Right cardiac atrium (tissue), 5 donors: ENCODE results near the gene CCDC47. TPM values are rescaled to one million over a fixed set of nuclear protein-coding genes. Genes with fewer than 3 reads are reported as not detected.
A peak's percentile ranks its signal among the peaks of the same experiment; 100 is the strongest.
"Not testable (repeated sequence)": the region's sequence is repeated elsewhere in the genome, so short reads cannot be mapped to it uniquely, and the experiment has no call there.

Source experiments
- ATAC-seq, 2 donors: fragments of 200-7000 bp; cut with Tn5 transposase; one replicate each; pipeline versions ENCODE4 v1.8.0 to v1.9.1; 2020; ENCODE audit warnings: moderate library complexity in 2 of 2, mild to moderate bottlenecking in 1 of 2
- DNase-seq, 3 donors: peaks; one replicate each; pipeline ENCODE4 v3.0.0-alpha.2; 2020
- H3K27ac ChIP-seq: one replicate; pipeline ENCODE4 v1.5.1; 2013; ENCODE audit warnings: mild to moderate bottlenecking, low read length, control low read depth, moderate library complexity
- H3K27me3 ChIP-seq: one replicate; pipeline ENCODE4 v1.6.1; 2013; ENCODE audit not compliant: control insufficient read depth, insufficient read depth
- H3K4me1 ChIP-seq: one replicate; pipeline ENCODE4 v1.6.1; 2013; ENCODE audit warnings: low read length; ENCODE audit not compliant: control insufficient read depth, insufficient read depth
- H3K4me3 ChIP-seq: one replicate; pipeline ENCODE4 v1.5.1; 2013; ENCODE audit warnings: low read length, control low read depth
- H3K9me3 ChIP-seq: one replicate; pipeline ENCODE4 v1.6.1; 2013; ENCODE audit warnings: low read length; ENCODE audit not compliant: control insufficient read depth
- WGBS: extraction: QIAGEN DNeasy Blood & Tissue Kit; methylation state at CpG from one replicate; pipeline ENCODE4 v1.1.7; 2013; 5-methylcytosine and 5-hydroxymethylcytosine counted together
- intact Hi-C, 4 donors: fragments of 100-400 bp; cut with DNase I; formaldehyde crosslinking; loops; one replicate each; pipeline versions ENCODE4 v1.11.0 to v1.14.0; 2022 to 2023
- polyA plus RNA-seq: library from polyadenylated mRNA; stranded (reverse); fragments of 200-250 nt; gene quantifications from one replicate; pipeline ENCODE4 v1.2.3, GENCODE V29; 2013
- total RNA-seq, 4 donors: library from RNA; stranded (reverse); fragmentation: NEBNext Ultra II Directional; extraction: Animal tissue kit (Norgen Biotek cat#: 25700); gene quantifications; one replicate each; pipeline ENCODE4 v1.2.1, GENCODE V29; 2021
- donor health status: healthy with polysubstance abuse.
- donor health status: DM: no; HTN: yes; CAD: no.
- donor health status: DM: no; HTN: no; CAD: no.
- donor health status: DM: no; HTN: yes; CAD: no; lungs with severe emphysema.
- donor health status: DM: yes; HTN: yes; CAD: no.

The CCDC47 gene
- total and polyA plus RNA-seq, 5 donors: 65.9 to 122 (median 99.5) TPM

- WGBS: 97% methylated on average over 5 of the region's 5 CpGs
- H3K27me3 ChIP-seq, ATAC-seq, H3K4me3 ChIP-seq, H3K9me3 ChIP-seq, intact Hi-C loops, H3K27ac ChIP-seq, DNase-seq, H3K4me1 ChIP-seq: not testable (repeated sequence)
Measured at GRCh38 chr17:63720194-63720593, 53.2 kb downstream of the CCDC47 start.

DNA sequence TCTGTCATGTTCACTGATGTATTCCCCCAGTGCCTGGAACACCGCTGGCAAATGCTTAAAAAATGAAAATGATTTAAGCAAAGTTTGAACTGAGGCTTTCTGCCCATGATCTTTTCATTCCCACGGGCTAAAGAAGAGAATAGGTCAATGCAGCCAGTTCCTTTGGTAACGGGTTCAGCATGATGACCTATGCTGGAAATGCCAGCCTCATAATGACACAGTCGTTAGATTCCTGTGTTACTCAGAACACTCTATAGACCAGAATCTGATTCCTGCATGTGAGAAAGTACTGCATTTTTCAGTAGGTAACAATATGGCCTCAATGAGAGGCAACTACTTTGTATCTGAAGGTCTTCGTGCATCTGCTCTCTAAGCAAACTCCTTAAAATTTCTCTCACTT, 54.4 kb downstream of the CCDC47 start:
- WGBS: 70% methylated on average over 5 of the region's 5 CpGs
- Histone ChIP-seq H3K4me3 (no peak overlapping the region), H3K9me3 (no peaks in the 10 kb centered on the region), H3K27me3 (no peaks in the 10 kb centered on the region), H3K4me1 (peaks cover 2% of the 10 kb centered on the region), H3K27ac (no peak overlapping the region)
- ATAC-seq (no peak), DNase-seq (no peak)
- intact Hi-C loops: no loop called here

DNA sequence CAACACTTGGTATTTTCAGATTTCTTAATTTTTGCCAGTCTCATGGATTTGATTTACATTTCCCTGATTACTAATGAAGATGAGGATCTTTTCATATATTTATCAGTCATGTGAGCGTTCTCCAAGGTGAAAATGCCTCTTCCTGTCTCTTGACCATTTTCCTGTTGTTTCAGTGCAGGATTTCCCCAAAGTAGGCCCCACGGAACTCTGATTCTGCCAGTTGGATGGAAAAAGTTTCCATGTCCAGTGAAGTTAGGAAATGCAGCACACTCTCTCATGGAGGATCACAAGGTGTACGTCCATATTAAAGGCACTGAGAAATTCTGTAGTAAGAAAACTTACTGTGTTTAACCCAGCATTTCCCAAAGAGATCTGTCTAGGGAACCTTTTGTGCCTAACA, 57.0 kb downstream of the CCDC47 start:
- no peak overlapping the region for H3K27ac ChIP-seq
- H3K9me3 ChIP-seq: no peaks in the 10 kb centered on the region
- ATAC-seq (no peak), DNase-seq (no peak)
- no peak overlapping the region for H3K4me3 ChIP-seq
- H3K4me1 ChIP-seq: peaks cover 2% of the 10 kb centered on the region
- WGBS: 70% methylated on average over 3 of the region's 3 CpGs
- no peaks in the 10 kb centered on the region for H3K27me3 ChIP-seq
- intact Hi-C loops: no loop called here

DNA sequence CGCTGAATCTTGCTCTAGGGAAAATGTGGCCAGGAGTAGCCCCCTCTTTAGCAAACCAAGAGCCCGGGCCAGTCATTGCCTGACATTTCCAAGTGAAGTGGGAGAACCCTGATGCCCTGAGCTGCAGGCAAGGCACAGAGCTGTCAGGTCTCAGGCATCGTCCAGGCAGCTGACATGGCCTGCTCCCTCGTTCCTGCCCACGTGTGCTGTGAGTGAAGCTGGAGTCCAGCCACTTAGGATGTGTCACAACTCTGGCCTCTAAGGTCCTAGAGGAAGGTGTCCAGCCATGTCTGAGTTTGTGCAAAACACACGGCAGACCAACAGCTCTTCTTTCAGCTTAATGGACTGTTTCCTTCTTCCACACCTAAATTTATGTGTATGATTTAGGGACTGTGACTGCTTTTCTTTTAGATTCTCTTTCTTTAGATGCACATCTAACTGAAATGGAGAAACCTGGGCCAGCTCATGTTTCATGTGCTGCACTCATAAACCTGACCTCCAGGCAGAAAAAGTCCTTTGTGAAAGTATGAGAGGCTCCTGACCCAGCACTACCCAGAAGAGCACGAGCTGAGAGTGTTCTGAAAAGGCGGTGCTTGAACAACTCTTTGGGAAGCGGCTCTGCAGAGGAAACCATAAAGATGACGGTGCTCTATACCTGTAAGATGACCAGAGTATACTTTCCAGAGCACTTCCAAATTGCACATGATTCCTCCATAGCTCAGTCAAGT, 58.7 kb downstream of the CCDC47 start:
- Histone ChIP-seq H3K27ac (no peak overlapping the region), H3K27me3 (no peaks in the 10 kb centered on the region), H3K4me3 (no peak overlapping the region), H3K4me1 (peaks cover 2% of the 10 kb centered on the region), H3K9me3 (no peaks in the 10 kb centered on the region)
- peak; percentile 83 to 88 for ATAC-seq
- 63% methylated on average over 10 of the region's 10 CpGs for whole genome bisulfite sequencing
- peak in 1 of 3 donors; percentile 60 for DNase-seq
- intact Hi-C loops: no loop called here

DNA sequence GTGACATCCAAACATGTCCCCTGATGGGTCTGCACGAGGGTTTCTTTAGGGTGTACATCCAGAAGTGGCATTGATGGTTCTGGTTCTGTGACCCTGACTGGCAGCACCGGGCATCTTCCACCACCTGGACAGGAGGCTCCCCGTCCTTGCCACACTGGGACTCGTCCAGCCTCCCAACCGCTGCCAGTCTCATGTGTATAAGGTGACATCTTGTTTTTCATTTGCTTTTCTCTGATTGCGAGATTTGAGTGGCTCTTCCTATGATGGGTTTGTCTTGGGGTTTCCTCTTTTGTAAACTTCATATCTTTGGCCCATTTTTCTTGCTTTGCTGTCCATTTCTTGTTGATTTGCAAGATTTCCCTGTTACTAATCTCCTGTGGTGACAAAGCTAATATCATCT, 64.3 kb downstream of the CCDC47 start:
- H3K27me3 ChIP-seq: no peaks in the 10 kb centered on the region
- H3K9me3 ChIP-seq: no peaks in the 10 kb centered on the region
- no peak for ATAC-seq
- no peaks in the 10 kb centered on the region for H3K4me1 ChIP-seq
- WGBS: 93% methylated on average over 6 of the region's 6 CpGs
- no peak for DNase-seq
- H3K4me3 ChIP-seq: no peak overlapping the region
- H3K27ac ChIP-seq: no peak overlapping the region
- intact Hi-C loops: no loop called here

GRCh38 chr17:63707151-63707550, 66.2 kb downstream of the CCDC47 start:
- intact Hi-C loops: no loop called here
- DNase-seq (no peak), ATAC-seq (no peak)
- H3K4me3 ChIP-seq: no peak overlapping the region
- H3K27ac ChIP-seq: no peak overlapping the region
- H3K27me3 ChIP-seq: no peaks in the 10 kb centered on the region
- H3K9me3 ChIP-seq: no peaks in the 10 kb centered on the region
- H3K4me1 ChIP-seq: no peaks in the 10 kb centered on the region
- 88% methylated on average over 11 of the region's 11 CpGs for WGBS

DNA sequence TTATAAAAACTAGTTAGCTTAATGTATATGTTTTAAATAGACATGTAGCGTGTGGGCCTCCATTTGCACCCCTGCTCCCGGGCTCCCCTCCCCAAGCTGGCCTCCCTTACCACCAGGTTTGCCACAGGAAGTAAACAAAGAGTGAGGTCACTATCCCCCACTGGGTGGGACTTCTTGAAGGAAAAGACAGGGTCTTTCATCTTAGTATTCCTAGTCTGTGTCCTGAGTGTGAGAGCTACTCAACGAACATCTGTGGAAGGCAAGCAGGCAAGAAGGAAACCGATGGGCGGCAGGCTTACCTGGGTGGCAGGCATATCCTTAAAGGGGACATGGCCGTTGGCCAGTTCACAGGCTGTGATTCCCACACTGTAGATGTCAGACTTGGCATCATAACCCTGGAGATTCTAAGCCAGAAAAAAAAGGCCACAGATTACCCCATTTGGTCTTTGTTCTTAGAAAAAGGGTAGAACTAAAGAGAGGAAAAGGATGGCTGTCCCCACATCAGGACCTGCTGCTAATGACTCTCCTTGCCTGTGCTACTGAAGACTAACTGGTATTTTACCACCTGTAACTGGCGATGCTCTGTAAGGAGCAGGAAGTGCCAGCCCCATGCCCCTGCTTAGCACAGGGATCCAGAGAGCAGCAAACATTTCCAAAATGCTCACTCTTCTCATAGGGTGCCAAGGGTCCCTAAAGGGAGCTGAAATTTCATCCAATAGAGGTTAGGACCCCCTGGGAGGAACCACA, 66.9 kb downstream of the CCDC47 start:
- Histone ChIP-seq H3K4me1 (no peaks in the 10 kb centered on the region), H3K9me3 (no peaks in the 10 kb centered on the region), H3K27me3 (no peaks in the 10 kb centered on the region), H3K27ac (no peak overlapping the region), H3K4me3 (no peak overlapping the region)
- ATAC-seq (no peak), DNase-seq (no peak)
- intact Hi-C loops: no loop called here
- 74% methylated on average over 7 of the region's 7 CpGs for WGBS

- no peaks in the 10 kb centered on the region for H3K9me3 ChIP-seq
- no peak overlapping the region for H3K4me3 ChIP-seq
- no peak overlapping the region for H3K27ac ChIP-seq
- no peaks in the 10 kb centered on the region for H3K27me3 ChIP-seq
- no peaks in the 10 kb centered on the region for H3K4me1 ChIP-seq
- 55% methylated on average over 3 of the region's 3 CpGs for WGBS
- no peak for ATAC-seq
- intact Hi-C loops: no loop called here
- DNase-seq: no peak
Measured at GRCh38 chr17:63705657-63706056, 67.7 kb downstream of the CCDC47 start.

DNA sequence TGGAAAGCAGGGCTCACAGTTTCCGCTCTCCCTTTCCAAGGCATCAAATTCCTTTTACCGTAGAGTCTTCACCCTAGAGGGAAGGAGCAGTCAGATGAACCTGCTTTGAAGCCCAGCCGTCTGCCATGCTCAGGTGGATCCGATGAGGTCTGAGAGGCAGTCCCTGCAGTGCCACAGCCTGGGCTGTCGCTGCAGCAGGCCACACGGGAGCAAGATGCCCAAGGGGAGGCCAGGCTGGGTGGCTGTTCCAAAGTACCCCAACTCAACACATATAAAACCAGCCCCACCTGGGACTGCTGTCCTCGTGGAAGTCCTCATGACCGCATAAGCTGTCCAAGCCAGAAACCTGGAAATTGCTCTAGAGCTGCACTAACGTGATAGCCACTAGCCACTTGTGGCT, 68.6 kb downstream of the CCDC47 start:
- H3K27ac ChIP-seq: no peak overlapping the region
- H3K4me3 ChIP-seq: no peak overlapping the region
- H3K27me3 ChIP-seq: no peaks in the 10 kb centered on the region
- H3K4me1 ChIP-seq: no peaks in the 10 kb centered on the region
- WGBS: 89% methylated on average over 9 of the region's 9 CpGs
- no peak for ATAC-seq
- no peaks in the 10 kb centered on the region for H3K9me3 ChIP-seq
- no peak for DNase-seq
- intact Hi-C loops: no loop called here

DNA sequence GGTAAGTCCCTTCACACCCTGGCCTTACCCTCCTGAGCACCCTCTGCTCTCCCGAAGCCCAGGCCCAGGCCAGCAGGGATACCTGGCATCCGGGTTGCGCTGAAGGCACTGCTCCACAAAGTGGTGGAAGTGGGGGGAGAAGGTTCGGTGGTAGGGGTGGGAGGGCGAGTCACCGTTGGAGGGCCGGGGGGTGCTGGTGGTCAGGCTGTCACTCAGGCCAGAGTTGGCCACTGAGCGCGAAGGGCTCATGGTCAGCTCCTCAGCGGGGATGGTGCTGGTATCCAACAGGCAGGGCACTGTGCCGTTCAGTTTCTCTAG, 69.2 kb downstream of the CCDC47 start:
- 90% methylated on average over 11 of the region's 11 CpGs for WGBS
- Histone ChIP-seq H3K9me3 (no peaks in the 10 kb centered on the region), H3K4me1 (no peaks in the 10 kb centered on the region), H3K27me3 (no peaks in the 10 kb centered on the region), H3K4me3 (no peak overlapping the region), H3K27ac (no peak overlapping the region)
- DNase-seq (peak in 1 of 3 donors; percentile 52), ATAC-seq (no peak)
- intact Hi-C loops: no loop called here

GRCh38 chr17:63703556-63704258, 69.7 kb downstream of the CCDC47 start:
- no peaks in the 10 kb centered on the region for H3K9me3 ChIP-seq
- H3K4me1 ChIP-seq: no peaks in the 10 kb centered on the region
- H3K27ac ChIP-seq: no peak overlapping the region
- no peak overlapping the region for H3K4me3 ChIP-seq
- WGBS: 89% methylated on average over 16 of the region's 16 CpGs
- no peaks in the 10 kb centered on the region for H3K27me3 ChIP-seq
- intact Hi-C loops: no loop called here
- ATAC-seq (no peak), DNase-seq (no peak)
